HTR-8/SVneo (cell line): ENCODE data around the gene ZNF175.

ENCODE experiments used
- DNase-seq: peaks from one replicate; pipeline ENCODE4 v3.0.0; 2011; ENCODE audit warnings: low spot score, mixed read lengths; ENCODE audit not compliant: insufficient read length
- FAIRE-seq: peaks from 2 replicates; lab custom pipeline; 2011; peaks lifted over from hg19 to GRCh38; lab: Jason Lieb, UNC

ZNF175 gene

GRCh38 chr19:51587264-51588191 is 16.4 kb downstream of the ZNF175 start:
- no peak for FAIRE-seq
- no peak for DNase-seq

GRCh38 chr19:51589511-51589910 is 18.4 kb downstream of the ZNF175 start:
- FAIRE-seq: no peak
- no peak for DNase-seq

- no peak for FAIRE-seq
- DNase-seq: no peak
Observed at GRCh38 chr19:51590441-51590840, 19.4 kb downstream of the ZNF175 start.

GRCh38 chr19:51592521-51592920 is 21.4 kb downstream of the ZNF175 start:
- FAIRE-seq (no peak), DNase-seq (no peak)

- FAIRE-seq (no peak), DNase-seq (no peak)
Observed at GRCh38 chr19:51593138-51593890, 22.2 kb downstream of the ZNF175 start.

- DNase-seq (peak; percentile 97), FAIRE-seq (peak; percentile 97)
Observed at GRCh38 chr19:51593969-51594773, 23.1 kb downstream of the ZNF175 start.

- FAIRE-seq: no peak
- DNase-seq: no peak
Observed at GRCh38 chr19:51594774-51595109, 23.7 kb downstream of the ZNF175 start.

GRCh38 chr19:51595190-51596175 is 24.4 kb downstream of the ZNF175 start:
- DNase-seq (no peak), FAIRE-seq (no peak)

GRCh38 chr19:51598159-51598915 is 27.3 kb downstream of the ZNF175 start:
- no peak for FAIRE-seq
- DNase-seq: no peak

GRCh38 chr19:51599084-51599483 is 28.0 kb downstream of the ZNF175 start:
- FAIRE-seq (no peak), DNase-seq (no peak)

GRCh38 chr19:51600940-51601580 is 30.0 kb downstream of the ZNF175 start:
- no peak for FAIRE-seq
- no peak for DNase-seq

GRCh38 chr19:51602189-51602854 is 31.2 kb downstream of the ZNF175 start:
- DNase-seq: no peak
- FAIRE-seq: no peak

- FAIRE-seq: no peak
Observed at GRCh38 chr19:51607077-51607476, 36.0 kb downstream of the ZNF175 start.

GRCh38 chr19:51607920-51608562 is 37.0 kb downstream of the ZNF175 start:
- DNase-seq (peak; percentile 63), FAIRE-seq (peak; percentile 63)

More at GRCh38 chr19:51607077-51607476, 36.0 kb downstream of the ZNF175 start:
- no peak for DNase-seq

- DNase-seq: no peak
- no peak for FAIRE-seq
Observed at GRCh38 chr19:51610576-51610975, 39.5 kb downstream of the ZNF175 start.

- DNase-seq (no peak), FAIRE-seq (no peak)
Observed at GRCh38 chr19:51614789-51615188, 43.7 kb downstream of the ZNF175 start.

- FAIRE-seq (no peak), DNase-seq (no peak)
Observed at GRCh38 chr19:51615991-51616390, 44.9 kb downstream of the ZNF175 start.
